H1 (cell line): ENCODE data around the gene C17orf114.
A peak's percentile ranks its signal among the peaks of the same experiment; 100 is the strongest.

Experiments used
- CTCF ChIA-PET: fragments of 300-600 bp; sonication (Branson Sonifier 250); formaldehyde crosslinking; loops from one replicate; lab custom pipeline; 2021; ENCODE audit not compliant: partially characterized antibody; lab: Charles Lee
- POLR2A ChIA-PET: fragments of 300-600 bp; sonication (Branson Sonifier 250); formaldehyde crosslinking; loops from one replicate; lab custom pipeline; 2021; ENCODE audit warnings: inconsistent platforms; ENCODE audit not compliant: partially characterized antibody; lab: Charles Lee
- DNase-seq, 2 experiments: peaks; one replicate each; pipeline versions ENCODE4 v3.0.0 to v3.0.0-alpha.2; 2010 to 2022; ENCODE audit warnings: low spot score in 2 of 2, low read depth in 1 of 2, mixed read lengths in 1 of 2
- FAIRE-seq: peaks from 2 replicates; lab custom pipeline; 2011; peaks lifted over from hg19 to GRCh38; lab: Jason Lieb, UNC
- H2AFZ ChIP-seq: 2 replicates; pipeline ENCODE4 v1.8.1; 2012; ENCODE audit warnings: low read length, inconsistent platforms
- H2AK5ac ChIP-seq: 2 replicates; pipeline ENCODE4 v1.6.1; 2013; ENCODE audit warnings: low read depth, low read length
- H2BK120ac ChIP-seq: replicated peaks from 2 replicates; pipeline ENCODE3; 2013; ENCODE audit warnings: low read depth, low read length, inconsistent platforms
- H2BK12ac ChIP-seq: 2 replicates; pipeline ENCODE4 v1.6.1; 2013; ENCODE audit warnings: low read depth, low read length
- H2BK15ac ChIP-seq: 2 replicates; pipeline ENCODE4 v1.6.1; 2013; ENCODE audit warnings: low read length
- H2BK20ac ChIP-seq: 2 replicates; pipeline ENCODE4 v1.6.1; 2013; ENCODE audit warnings: low read length
- H2BK5ac ChIP-seq: 2 replicates; pipeline ENCODE4 v1.6.1; 2013; ENCODE audit warnings: low read depth, low read length
- H3K14ac ChIP-seq: 2 replicates; pipeline ENCODE4 v1.6.1; 2013; ENCODE audit warnings: inconsistent platforms; ENCODE audit not compliant: insufficient read length
- H3K18ac ChIP-seq: 2 replicates; pipeline ENCODE4 v1.6.1; 2013; ENCODE audit warnings: low read length; ENCODE audit errors: extremely low read depth
- H3K23ac ChIP-seq: 2 replicates; pipeline ENCODE4 v1.6.1; 2013; ENCODE audit warnings: inconsistent platforms; ENCODE audit not compliant: insufficient read length
- H3K23me2 ChIP-seq: 2 replicates; pipeline ENCODE4 v1.6.1; 2013; ENCODE audit warnings: low read depth, low read length
- H3K27ac ChIP-seq: 2 replicates; pipeline ENCODE4 v1.6.1; 2011; ENCODE audit warnings: low read depth, low read length, inconsistent platforms
- H3K27me3 ChIP-seq, 4 experiments: replicated peaks in 1 of 4; 1 replicate in 1 of 4; 2 replicates in 3 of 4; pipeline versions ENCODE4 v1.6.1 to v1.8.1; 2011 to 2013; ENCODE audit warnings: low read length in 3 of 4, mild to moderate bottlenecking in 3 of 4, inconsistent platforms in 2 of 4, mixed read lengths in 2 of 4, moderate library complexity in 1 of 4; ENCODE audit not compliant: control insufficient read depth in 3 of 4, insufficient read depth in 3 of 4; ENCODE audit errors: extremely low read depth in 1 of 4
- H3K36me3 ChIP-seq, 4 experiments: 2 replicates each; pipeline versions ENCODE4 v1.6.1 to v1.8.1; 2011 to 2013; ENCODE audit warnings: mild to moderate bottlenecking in 4 of 4, low read length in 3 of 4, moderate library complexity in 2 of 4, control low read depth in 1 of 4, inconsistent platforms in 1 of 4; ENCODE audit not compliant: insufficient read depth in 4 of 4, control insufficient read depth in 2 of 4
- H3K4ac ChIP-seq: replicated peaks from 2 replicates; pipeline ENCODE3; 2013; ENCODE audit warnings: low read length, low read depth, mixed read lengths, inconsistent platforms; ENCODE audit not compliant: insufficient read length
- H3K4me1 ChIP-seq, 4 experiments: replicated peaks in 1 of 4; 1 replicate in 1 of 4; 2 replicates in 3 of 4; pipeline versions ENCODE4 v1.6.1 to v1.8.1; 2011 to 2013; ENCODE audit warnings: low read length in 3 of 4, inconsistent platforms in 2 of 4, mixed read lengths in 1 of 4; ENCODE audit not compliant: insufficient read depth in 4 of 4, control insufficient read depth in 3 of 4
- H3K4me2 ChIP-seq, 2 experiments: 2 replicates each; pipeline versions ENCODE4 v1.6.1 to v1.8.1; 2011 to 2013; ENCODE audit warnings: low read depth in 2 of 2, low read length in 2 of 2, control low read depth in 1 of 2, inconsistent platforms in 1 of 2, mild to moderate bottlenecking in 1 of 2; ENCODE audit not compliant: insufficient read depth in 1 of 2
- H3K4me3 ChIP-seq, 4 experiments: fragments of 200-600, 300-600 bp in 1 of 4; sonication (generic), shearing (Covaris generic), sonication (Bioruptor Twin) in 1 of 4; 2 replicates each; pipeline versions ENCODE4 v1.5.1 to v1.8.1; 2011 to 2016; ENCODE audit warnings: low read length in 4 of 4, low read depth in 3 of 4, control low read depth in 2 of 4, inconsistent platforms in 2 of 4, mild to moderate bottlenecking in 2 of 4, mixed read lengths in 1 of 4, moderate library complexity in 1 of 4; ENCODE audit not compliant: insufficient read depth in 2 of 4; ENCODE audit errors: extremely low read depth in 1 of 4
- H3K56ac ChIP-seq: replicated peaks from 2 replicates; pipeline ENCODE3; 2013; ENCODE audit warnings: low read depth, mild to moderate bottlenecking, mixed read lengths, low read length, inconsistent platforms; ENCODE audit not compliant: insufficient read length
- H3K79me1 ChIP-seq: 2 replicates; pipeline ENCODE4 v1.6.1; 2013; ENCODE audit warnings: low read depth, low read length, control low read depth
- H3K79me2 ChIP-seq, 2 experiments: 2 replicates each; pipeline versions ENCODE4 v1.6.1 to v1.8.1; 2012 to 2013; ENCODE audit warnings: low read length in 2 of 2, mild to moderate bottlenecking in 2 of 2, inconsistent platforms in 1 of 2; ENCODE audit not compliant: insufficient read depth in 2 of 2, control insufficient read depth in 1 of 2
- H3K9ac ChIP-seq, 4 experiments: replicated peaks in 1 of 4; 1 replicate in 1 of 4; 2 replicates in 3 of 4; pipeline versions ENCODE4 v1.6.1 to v1.8.1; 2011 to 2013; ENCODE audit warnings: low read depth in 3 of 4, low read length in 3 of 4, control low read depth in 2 of 4, mild to moderate bottlenecking in 2 of 4, moderate library complexity in 2 of 4, inconsistent platforms in 1 of 4; ENCODE audit errors: extremely low read depth in 1 of 4
- H3K9me3 ChIP-seq, 2 experiments: 2 replicates each; pipeline versions ENCODE4 v1.6.1 to v1.8.1; 2012 to 2013; ENCODE audit warnings: mild to moderate bottlenecking in 2 of 2, moderate library complexity in 2 of 2, control low read depth in 1 of 2, inconsistent platforms in 1 of 2, low read depth in 1 of 2, low read length in 1 of 2, mixed read lengths in 1 of 2; ENCODE audit not compliant: insufficient read depth in 2 of 2
- H4K20me1 ChIP-seq, 2 experiments: replicated peaks in 1 of 2; 2 replicates each; pipeline versions ENCODE3 to v1.8.1; 2011 to 2013; ENCODE audit warnings: inconsistent platforms in 2 of 2, low read length in 2 of 2, mild to moderate bottlenecking in 1 of 2; ENCODE audit not compliant: insufficient read depth in 2 of 2, control insufficient read depth in 1 of 2
- H4K5ac ChIP-seq: 2 replicates; pipeline ENCODE4 v1.6.1; 2013; ENCODE audit warnings: low read length, low read depth, mixed read lengths, inconsistent platforms; ENCODE audit not compliant: insufficient read length
- H4K8ac ChIP-seq: 2 replicates; pipeline ENCODE4 v1.8.0; 2013; ENCODE audit warnings: mild to moderate bottlenecking, moderate library complexity, low read length, inconsistent platforms; ENCODE audit not compliant: insufficient read depth; ENCODE audit errors: extremely low read depth
- H4K91ac ChIP-seq: replicated peaks from 2 replicates; pipeline ENCODE3; 2013; ENCODE audit warnings: low read length, mixed read lengths, inconsistent platforms; ENCODE audit not compliant: insufficient read length
- ASH2L ChIP-seq: fragments of 200-600, 300-600 bp; sonication (generic); IDR thresholded peaks from one replicate; pipeline ENCODE4 v1.7.1; 2017; ENCODE audit warnings: low read length
- EZH2 ChIP-seq: fragments of 200-600 bp; sonication (generic); IDR thresholded peaks from 2 replicates; pipeline ENCODE4 v1.7.1; 2012; ENCODE audit warnings: low read depth, mild to moderate bottlenecking, moderate library complexity, low read length, inconsistent platforms; ENCODE audit not compliant: severe bottlenecking
- KDM4A ChIP-seq: IDR thresholded peaks from one replicate; pipeline ENCODE4 v1.7.1; 2012; ENCODE audit warnings: low read depth, mild to moderate bottlenecking, moderate library complexity, low read length, inconsistent platforms; ENCODE audit not compliant: severe bottlenecking
- NANOG ChIP-seq: IDR thresholded peaks from 2 replicates; pipeline ENCODE4 v1.6.1; 2011; ENCODE audit warnings: low read length, low read depth, mild to moderate bottlenecking, inconsistent platforms; ENCODE audit not compliant: insufficient read depth, poor library complexity, severe bottlenecking
- PHF8 ChIP-seq: fragments of 200-600 bp; sonication (generic); conservative IDR thresholded peaks from 2 replicates; pipeline ENCODE4 v1.7.1; 2012; ENCODE audit warnings: low read depth, mild to moderate bottlenecking, inconsistent platforms, low read length, moderate library complexity
- POLR2A ChIP-seq, 2 experiments: IDR thresholded peaks; 1 replicate in 1 of 2; 2 replicates in 1 of 2; pipeline ENCODE4 v1.6.1; 2011; ENCODE audit warnings: low read depth in 2 of 2, low read length in 2 of 2, mild to moderate bottlenecking in 2 of 2; ENCODE audit errors: control extremely low read depth in 1 of 2
- SIN3A ChIP-seq, 2 experiments: IDR thresholded peaks in 1 of 2; conservative IDR thresholded peaks in 1 of 2; 2 replicates each; pipeline ENCODE4 v1.6.1; 2011 to 2012; ENCODE audit warnings: low read length in 2 of 2, improper control_type of control experiment in 1 of 2, low read depth in 1 of 2, mild to moderate bottlenecking in 1 of 2
- SUZ12 ChIP-seq: fragments of 200-600 bp; sonication (generic); IDR thresholded peaks from 2 replicates; pipeline ENCODE4 v1.6.1; 2012; ENCODE audit warnings: mild to moderate bottlenecking, inconsistent platforms, low read length, moderate library complexity, mixed read lengths
- USF2 ChIP-seq: IDR thresholded peaks from 2 replicates; pipeline ENCODE4 v1.6.1; 2011; ENCODE audit warnings: low read length, improper control_type of control experiment
- WGBS, 2 experiments: shearing (Covaris generic) in 1 of 2; methylation state at CpG; one replicate each; pipeline versions ENCODE4 v1.1.6 to v1.1.7; 2013 to 2015; ENCODE audit warnings: low lambda C conversion rate in 2 of 2, mixed read lengths in 2 of 2, inconsistent platforms in 1 of 2, low coverage in 1 of 2, missing lambda C conversion rate in 1 of 2; ENCODE audit not compliant: insufficient replicate concordance in 2 of 2, insufficient coverage in 1 of 2, insufficient read length in 1 of 2; ENCODE audit errors: extremely low coverage in 1 of 2, missing lambda C conversion rate in 1 of 2; 5-methylcytosine and 5-hydroxymethylcytosine counted together

Gene C17orf114

GRCh38 chr17:4806777-4807604 lies 4.9 kb upstream of the C17orf114 start, which contains the start of gene PLD2:
TSS of gene PLD2 (plus strand) at chr17:4807152. CDS start at chr17:4807773, 621 bp downstream.
- Histone ChIP-seq H2AK5ac (no peak within 1 kb of the TSS), H3K4ac (no peak within 1 kb of the TSS), H2BK15ac (no peak within 1 kb of the TSS), H3K23me2 (peaks cover 6% of the 10 kb centered on the region; the same call in 1 of the 2 replicates), H3K4me1 (peaks cover 0 to 5% (median 4%) of the 10 kb centered on the region in 4 experiments; a peak in 3 of 7 replicates), H3K9ac (peak within 1 kb of the TSS; percentile 49 to 79 (median 67)), H3K36me3 (peaks cover 0 to 22% (median 5%) of the 10 kb centered on the region in 4 experiments; a peak in 5 of 8 replicates), H3K14ac (no peak within 1 kb of the TSS), H3K18ac (peak within 1 kb of the TSS; percentile 48), H3K56ac (peak within 1 kb of the TSS; percentile 46), H3K4me3 (peak within 1 kb of the TSS; percentile 68 to 97 (median 79)), H4K20me1 (no peaks in the 10 kb centered on the region), H2BK5ac (no peak within 1 kb of the TSS), H2AFZ (peak within 1 kb of the TSS; percentile 98), H3K4me2 (peak within 1 kb of the TSS; percentile 75 to 91), H3K79me1 (no peaks in the 10 kb centered on the region), H2BK120ac (no peak within 1 kb of the TSS), H4K91ac (peak within 1 kb of the TSS; percentile 30), H2BK20ac (no peak within 1 kb of the TSS), H3K9me3 (no peaks in the 10 kb centered on the region), H3K27ac (no peak within 1 kb of the TSS; the same call in 1 of the 2 replicates), H4K5ac (no peak within 1 kb of the TSS), H4K8ac (peak within 1 kb of the TSS; percentile 65; the same call in 1 of the 2 replicates), H3K79me2 (0 out of 4 replicates have a peak, but pooled peaks cover 0 to 3% of the 10 kb centered on the region in 2 experiments), H3K23ac (no peak within 1 kb of the TSS), H2BK12ac (peak within 1 kb of the TSS; percentile 39; the same call in 1 of the 2 replicates), H3K27me3 (no peaks in the 10 kb centered on the region; a peak in 1 of 7 replicates)
- 1% methylated on average over 24 of the region's 106 CpGs; no CpG with 5 or more reads in 1 of the 2 experiments for WGBS, 2 experiments
- DNase-seq (peak in 1 of 2 experiments; percentile 89), FAIRE-seq (no peak)
- POLR2A ChIA-PET = interaction anchor here (0.6 to 3.2 kb wide), 17 partner anchors 10 to 133 kb away, joined by 3 to 25 read pairs (median 4); partner anchors contain the start of genes GLTPD2, PSMB6, RNF167 and SLC25A11
- CTCF ChIA-PET = interaction anchor here (0.8 to 3.0 kb wide), 8 partner anchors 16 to 227 kb away, joined by 3 to 14 read pairs (median 4); partner anchors contain the start of gene ARRB2
- TF ChIP-seq USF2 = no peak
- no peak for TF ChIP-seq SUZ12
- TF ChIP-seq NANOG = no peak
- TF ChIP-seq EZH2 = no peak
- TF ChIP-seq KDM4A = peak; percentile 27
- peak in 1 of 2 experiments; percentile 70; a peak in 2 of 3 replicates for TF ChIP-seq POLR2A (IDR thresholded peaks at IDR 0.05; ENCODE audit: control extremely low read depth in 1 of 2, low read depth in 2 of 2, low read length in 2 of 2)
- peak; percentile 21 for TF ChIP-seq ASH2L
- peak; percentile 72 for TF ChIP-seq PHF8
- peak in 1 of 2 experiments; percentile 41; a peak in 1 of 4 replicates for TF ChIP-seq SIN3A (conservative IDR thresholded peaks at IDR 0.05 in 1 of 2, IDR thresholded peaks at IDR 0.05 in 1 of 2; ENCODE audit: low read depth in 1 of 2, low read length in 2 of 2)
